ENCODE measurements around the gene MOGAT2.

MOGAT2 gene

GRCh38 chr11:75779960-75780359, 62.3 kb downstream of the MOGAT2 start:
- DNase-seq (ENCODE audit: low read depth), result no peak
- TF ChIP-seq CTCF (conservative IDR thresholded peaks at IDR 0.05; ENCODE audit: low read depth, low read length), result no peak
- H3K4me3 ChIP-seq (ENCODE audit: low read depth, low read length), result no peak overlapping the region

- TF ChIP-seq CTCF (conservative IDR thresholded peaks at IDR 0.05; ENCODE audit: low read depth, low read length), result no peak
- DNase-seq (ENCODE audit: low read depth), result no peak
Measured at GRCh38 chr11:75780888-75781287, 63.2 kb downstream of the MOGAT2 start.

GRCh38 chr11:75781296-75781695, 63.7 kb downstream of the MOGAT2 start:
- no peak for DNase-seq (ENCODE audit: low read depth)
- TF ChIP-seq CTCF (conservative IDR thresholded peaks at IDR 0.05; ENCODE audit: low read depth, low read length), result no peak
- H3K4me3 ChIP-seq (ENCODE audit: low read depth, low read length), result no peak overlapping the region

More at GRCh38 chr11:75780888-75781287, 63.2 kb downstream of the MOGAT2 start:
- no peak overlapping the region for H3K4me3 ChIP-seq (ENCODE audit: low read depth, low read length)

GRCh38 chr11:75781831-75782230, 64.2 kb downstream of the MOGAT2 start:
- TF ChIP-seq CTCF (conservative IDR thresholded peaks at IDR 0.05; ENCODE audit: low read depth, low read length), result no peak
- DNase-seq (ENCODE audit: low read depth), result no peak
- H3K4me3 ChIP-seq (ENCODE audit: low read depth, low read length), result no peak overlapping the region
